OCI-M1 (cell line): ENCODE results near the gene SRCIN1.
A peak's percentile ranks its signal among the peaks of the same experiment; 100 is the strongest.

ENCODE experiments used
- DNase-seq: peaks from one replicate; lab custom pipeline; 2025; lab: John Stamatoyannopoulos, UW

SRCIN1 gene

DNA sequence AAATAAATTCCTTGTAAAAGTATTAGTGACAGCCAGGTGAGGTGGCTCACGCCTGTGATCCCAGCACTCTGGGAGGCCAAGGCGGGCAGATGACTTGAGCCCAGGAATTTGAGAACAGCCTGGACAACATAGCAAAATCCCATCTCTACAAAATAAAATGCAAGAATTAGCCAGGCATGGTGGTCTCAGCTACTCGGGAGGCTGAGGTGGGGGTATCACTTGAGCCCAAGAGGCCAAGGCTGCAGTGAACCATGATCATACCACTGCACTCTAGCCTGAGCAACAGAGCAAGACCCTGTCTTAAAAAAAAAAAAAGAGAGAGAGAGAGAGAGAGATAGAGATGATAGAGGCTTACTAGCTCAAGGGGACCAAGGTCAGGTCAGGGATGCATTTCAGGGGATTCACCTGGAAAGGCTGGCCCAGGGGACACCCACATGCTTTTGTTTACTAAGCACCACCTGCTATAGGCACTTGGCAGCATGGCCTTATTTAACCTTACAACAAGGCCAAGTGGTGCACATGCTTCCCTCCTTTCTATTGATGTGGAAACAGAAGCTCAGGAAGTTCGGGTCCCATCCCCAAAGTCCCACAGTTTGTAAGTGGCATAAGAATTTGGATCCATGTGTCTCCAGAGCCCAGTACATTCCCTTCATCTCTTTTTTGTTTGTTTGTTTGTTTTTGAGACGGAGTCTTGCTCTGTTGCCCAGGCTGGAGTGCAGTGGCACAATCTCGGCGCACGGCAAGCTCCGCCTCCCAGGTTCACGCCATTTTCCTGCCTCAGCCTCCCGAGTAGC is 12.4 kb upstream of the SRCIN1 start:
- no peak for DNase-seq

DNA sequence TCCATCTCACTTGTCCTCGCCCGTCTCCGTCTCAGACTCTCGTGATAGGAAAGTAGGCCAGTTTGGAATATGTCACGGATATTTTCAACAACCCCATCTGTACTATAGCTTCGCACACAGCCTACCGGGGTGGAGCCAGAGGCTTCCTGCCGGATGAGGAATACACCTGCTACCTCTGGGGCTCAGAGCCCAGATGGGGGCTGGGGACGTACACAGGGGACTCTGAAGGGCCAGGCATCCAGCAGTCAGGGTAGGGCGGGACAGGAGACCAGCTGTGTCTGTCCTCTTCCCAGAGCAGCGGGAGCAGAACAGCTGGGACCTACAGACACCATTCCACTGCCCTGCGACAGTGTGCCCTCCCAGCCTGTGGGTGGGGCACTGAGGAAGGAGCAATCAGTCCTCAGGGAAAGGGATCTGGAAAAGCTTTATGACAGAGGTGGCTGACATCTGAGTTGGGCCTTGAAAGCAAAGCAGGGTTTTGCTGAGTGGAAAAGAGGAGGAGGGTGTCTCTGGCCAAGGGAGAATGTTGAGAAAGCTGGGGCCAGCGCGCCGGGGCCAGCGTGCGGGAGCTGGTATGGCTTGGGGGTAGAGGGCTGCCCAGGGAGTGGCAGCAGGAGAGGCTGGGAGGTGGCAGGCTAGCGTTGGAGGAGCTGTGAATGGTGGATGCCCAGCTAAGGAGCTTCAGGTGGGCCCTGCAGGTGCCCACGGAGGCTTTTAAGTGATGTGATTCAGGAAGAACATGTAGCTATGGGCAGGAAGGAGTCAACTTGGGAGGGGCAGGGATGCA is 11.5 kb upstream of the SRCIN1 start:
- no peak for DNase-seq

DNA sequence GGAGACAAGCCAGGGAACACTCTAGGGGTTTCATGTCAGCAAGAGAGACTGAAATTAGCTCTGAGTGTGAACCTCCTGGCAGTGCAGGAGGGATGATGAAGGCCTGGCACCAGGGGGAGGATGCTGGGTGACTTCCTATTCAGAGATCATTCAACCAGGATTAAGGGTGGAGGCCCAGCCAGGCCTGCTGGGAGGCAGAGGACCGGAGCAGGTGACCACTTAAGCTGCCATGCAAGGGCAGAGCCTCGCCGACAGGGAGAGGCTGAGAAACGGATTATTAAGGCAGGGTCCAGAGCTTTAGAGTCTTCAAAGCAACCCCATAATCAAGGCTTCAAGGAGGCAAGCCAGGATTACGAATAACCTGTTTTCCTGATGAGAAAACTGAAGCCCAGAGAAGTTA is 10.6 kb upstream of the SRCIN1 start:
- no peak for DNase-seq

DNA sequence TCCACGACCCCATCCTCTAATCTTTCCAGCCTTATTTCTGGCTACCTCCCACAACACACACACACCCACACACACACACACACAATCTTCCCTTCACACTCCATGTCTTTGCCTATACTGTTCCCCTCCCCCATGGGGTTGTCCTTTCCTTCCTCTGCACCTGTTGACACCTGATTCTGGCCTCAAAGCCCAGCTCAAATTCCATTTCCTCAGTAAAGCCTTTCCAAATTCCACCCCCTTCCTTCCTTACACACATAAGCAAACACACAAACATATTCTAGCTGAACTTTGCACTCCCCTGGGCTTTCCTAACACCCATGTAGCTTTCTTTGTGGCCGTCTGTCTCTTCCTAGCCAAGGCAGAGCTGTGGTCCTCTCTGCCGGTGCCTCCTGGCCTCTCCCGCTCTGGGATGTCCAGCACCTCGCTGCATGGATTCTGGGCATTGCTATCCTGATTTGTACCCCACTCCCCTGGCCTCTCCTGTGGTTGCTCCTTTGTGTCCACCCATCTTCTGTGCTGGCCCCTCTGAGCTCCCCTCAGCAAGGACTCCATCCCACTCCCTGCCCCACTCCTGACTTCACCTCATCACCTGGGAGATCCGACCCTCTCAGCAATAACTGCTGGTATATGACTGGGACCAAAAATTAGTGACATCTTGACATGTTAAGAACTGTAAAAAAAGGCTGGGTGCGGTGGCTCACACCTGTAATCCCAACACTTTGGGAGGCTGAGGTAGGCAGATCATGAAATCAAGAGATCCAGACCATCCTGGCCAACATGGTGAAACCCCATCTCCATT is 8.4 kb upstream of the SRCIN1 start:
- DNase-seq, result no peak

DNA sequence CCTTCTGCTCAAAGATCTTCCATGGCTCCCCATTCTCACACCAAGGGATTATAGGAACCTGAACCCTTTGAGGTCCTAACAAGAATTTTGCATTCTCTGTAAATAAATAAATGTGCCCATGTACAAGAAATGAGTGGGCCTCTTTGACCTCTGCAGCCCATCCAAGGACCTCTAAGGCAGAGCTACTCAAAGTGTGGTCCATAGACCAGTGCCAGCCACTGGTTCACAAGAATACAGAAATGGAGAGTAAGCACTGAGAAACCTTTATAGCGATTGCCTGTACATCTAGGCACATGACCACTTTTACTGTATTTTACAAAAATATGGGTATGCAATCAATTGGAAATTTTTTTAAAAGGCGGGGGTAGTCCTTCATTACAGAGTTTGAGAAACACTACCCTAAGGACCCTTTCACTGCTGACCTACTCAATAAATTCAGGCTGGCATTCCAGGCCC is 7.8 kb upstream of the SRCIN1 start:
- DNase-seq, result no peak

DNA sequence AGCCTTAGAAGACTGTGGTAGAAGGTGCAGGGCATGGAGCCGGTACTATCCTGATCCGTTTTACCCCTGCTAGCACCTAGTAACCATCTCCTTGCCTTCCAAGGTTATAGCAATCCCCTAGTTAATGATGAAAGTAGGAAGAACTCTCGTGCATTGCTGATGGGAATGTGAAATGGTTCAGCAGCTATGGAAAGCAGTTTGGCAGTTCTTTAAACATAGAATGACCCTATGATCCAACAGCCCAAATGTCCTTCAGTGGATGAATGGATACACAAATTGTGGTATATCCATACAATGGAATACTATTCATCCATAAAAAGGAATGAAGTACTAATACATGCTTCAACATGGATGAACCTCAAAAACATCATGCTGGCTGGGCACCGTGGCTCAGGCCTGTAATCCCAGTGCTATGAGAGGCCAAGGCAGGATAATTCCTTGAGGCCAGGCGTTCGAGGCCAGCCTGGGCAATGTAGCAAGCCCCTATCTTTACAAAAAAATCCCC is 6.2 kb upstream of the SRCIN1 start:
- no peak for DNase-seq

DNA sequence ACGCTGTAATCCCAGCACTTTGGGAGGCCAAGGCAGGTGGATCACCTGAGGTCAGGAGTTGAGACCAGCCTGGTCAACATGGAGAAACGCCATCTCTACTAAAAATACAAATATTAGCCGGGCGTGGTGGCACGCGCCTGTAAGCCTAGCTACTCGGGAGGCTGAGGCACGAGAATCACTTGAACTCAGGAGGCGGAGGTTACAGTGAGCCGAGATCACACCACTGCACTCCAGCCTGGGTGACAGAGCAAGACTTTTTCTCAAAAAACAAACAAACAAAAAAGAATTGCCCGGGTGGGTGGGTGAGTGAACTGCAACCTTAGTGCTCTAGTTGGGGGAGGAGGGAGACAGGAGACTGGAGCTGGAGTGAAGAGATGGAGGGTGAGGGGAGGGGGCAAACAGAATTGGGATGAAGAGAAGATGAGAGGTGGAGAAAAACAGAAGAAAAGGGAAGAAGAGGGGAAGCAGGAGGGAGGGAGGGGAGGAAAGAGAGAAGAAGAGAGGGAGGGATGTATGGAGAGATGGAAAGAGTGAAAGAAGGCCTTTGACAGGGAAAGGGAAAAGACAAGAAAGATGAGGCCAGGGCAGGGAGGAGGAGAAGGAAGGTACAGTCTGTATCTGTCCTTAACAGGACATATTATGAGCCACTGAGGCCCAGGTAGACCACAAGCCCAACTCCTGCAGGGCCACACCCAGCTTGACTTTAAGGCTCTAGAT is 5.5 kb upstream of the SRCIN1 start:
- no peak for DNase-seq

DNA sequence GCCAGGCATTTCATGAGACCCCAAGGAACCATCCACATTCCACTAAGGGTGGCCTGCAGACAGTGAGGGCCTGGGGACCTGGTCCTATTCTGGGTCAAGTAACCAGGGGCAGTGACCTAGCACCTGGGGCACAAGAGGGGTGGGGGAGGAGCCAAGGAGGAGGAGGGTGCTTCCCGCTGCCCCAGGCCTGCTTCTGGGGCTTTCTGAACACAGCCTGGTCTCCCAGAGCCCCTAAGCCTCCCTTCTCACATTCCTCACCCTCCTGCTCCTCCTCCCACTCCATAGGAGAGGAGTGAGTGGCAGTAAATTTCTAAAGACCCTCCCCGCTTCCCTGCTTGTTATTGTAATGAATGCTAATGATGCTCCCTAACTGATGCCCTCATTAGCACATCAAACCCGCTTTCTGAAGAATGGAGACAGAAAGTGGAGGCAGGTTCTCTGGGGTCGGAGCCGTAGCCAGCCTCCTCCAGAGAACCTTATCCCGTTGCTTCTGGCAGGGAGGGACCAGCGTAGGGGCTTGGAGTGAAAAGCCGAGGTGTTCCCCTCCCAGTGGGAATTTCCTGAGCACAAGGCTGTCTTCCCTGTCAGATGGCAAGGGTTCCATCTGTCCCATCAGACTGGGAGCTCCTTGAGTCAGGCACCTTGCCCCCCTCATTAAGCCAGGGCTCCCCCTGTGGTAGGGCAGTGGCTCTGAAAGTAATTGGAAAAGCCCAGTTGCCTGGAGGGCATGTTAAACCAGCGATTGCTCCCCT is 3.7 kb upstream of the SRCIN1 start:
- no peak for DNase-seq

DNA sequence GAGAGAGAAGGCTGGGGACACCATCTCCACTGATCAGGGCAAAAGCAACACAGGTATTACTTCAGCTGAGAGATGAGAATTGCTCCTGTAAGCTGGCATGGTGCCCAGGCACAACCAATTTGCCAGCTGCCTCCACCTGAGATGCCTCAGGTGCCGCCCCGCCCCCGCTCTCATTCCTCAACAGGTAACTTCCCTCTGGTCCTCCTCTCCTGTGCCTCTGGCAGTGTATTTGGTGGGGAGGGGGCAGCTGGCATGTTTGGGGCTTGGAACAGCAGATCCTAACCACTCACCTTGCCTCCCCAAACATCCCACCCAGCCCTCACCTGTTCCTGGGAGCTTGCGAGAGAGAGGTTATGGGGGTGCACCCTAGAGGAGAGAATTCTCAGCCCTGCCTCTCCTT is 2.9 kb upstream of the SRCIN1 start:
- DNase-seq, result no peak

DNA sequence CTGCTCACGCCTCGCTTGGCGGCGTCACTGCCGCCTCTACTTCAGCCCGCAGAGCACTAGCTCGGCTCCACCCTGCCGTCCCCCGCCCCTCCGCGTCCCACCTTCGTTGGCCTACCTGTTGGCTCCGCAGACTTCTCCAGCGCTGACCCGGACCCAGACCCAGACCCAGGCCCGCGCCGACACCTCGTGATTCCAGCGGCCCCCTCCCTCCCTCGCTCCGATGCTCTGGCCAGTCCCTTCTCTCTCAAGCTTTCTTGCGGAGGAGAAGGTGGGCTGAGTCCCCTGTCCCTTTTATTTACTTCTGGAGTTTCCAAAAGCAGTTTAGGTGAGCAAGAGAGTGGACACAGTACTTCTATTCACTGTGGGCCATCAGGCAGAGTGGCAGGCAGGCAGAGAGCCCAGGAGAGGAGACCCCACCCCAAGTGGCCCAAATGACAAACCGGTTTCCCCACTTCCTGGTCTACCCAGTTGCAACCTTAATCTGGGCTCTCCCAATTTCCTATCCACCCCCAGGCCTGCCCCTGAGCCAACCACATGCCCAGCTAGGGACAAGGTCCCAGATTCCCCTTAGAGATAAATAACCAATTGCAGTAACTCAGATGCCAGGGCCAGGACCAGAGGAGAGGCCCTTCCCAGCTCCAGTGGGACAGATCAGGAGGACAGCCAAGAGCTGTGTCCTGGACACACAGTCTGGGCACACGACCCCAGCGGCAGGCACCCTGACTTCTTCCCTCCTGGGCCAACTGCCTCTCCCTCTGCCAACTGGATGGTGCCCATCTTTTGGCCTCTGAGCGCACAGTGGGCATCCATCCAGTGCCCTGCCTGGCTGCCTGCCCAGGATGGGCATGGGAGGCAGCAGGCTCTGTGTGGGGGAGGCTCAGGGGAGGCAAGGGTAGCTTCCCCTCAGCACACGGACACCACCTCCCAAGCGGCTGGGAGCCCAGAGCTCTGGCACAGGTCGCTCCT is 1.2 kb upstream of the SRCIN1 start:
- no peak for DNase-seq

DNA sequence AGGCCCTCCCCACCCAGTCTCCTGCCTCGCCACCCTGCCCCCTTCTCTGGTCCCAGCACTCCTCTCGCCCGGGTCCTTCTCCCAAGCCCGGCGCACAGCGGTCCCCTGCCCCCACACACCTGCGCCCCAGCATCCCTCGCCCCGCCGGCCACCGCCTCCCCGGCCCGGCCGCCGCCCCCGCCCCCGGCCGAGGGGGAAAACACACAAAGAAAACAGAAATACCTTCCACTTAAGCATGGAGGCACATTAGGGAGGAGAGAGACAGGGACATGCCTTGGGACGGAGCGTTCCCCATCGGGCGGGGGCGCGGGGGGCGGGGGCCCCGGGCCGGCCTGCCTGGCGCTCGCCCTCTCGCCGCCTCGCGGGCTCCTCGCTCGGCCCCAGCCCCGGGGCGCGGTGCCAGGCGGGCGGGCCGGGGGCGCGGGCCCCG is 326 bp downstream of the SRCIN1 start:
- DNase-seq, result peak; percentile 57

DNA sequence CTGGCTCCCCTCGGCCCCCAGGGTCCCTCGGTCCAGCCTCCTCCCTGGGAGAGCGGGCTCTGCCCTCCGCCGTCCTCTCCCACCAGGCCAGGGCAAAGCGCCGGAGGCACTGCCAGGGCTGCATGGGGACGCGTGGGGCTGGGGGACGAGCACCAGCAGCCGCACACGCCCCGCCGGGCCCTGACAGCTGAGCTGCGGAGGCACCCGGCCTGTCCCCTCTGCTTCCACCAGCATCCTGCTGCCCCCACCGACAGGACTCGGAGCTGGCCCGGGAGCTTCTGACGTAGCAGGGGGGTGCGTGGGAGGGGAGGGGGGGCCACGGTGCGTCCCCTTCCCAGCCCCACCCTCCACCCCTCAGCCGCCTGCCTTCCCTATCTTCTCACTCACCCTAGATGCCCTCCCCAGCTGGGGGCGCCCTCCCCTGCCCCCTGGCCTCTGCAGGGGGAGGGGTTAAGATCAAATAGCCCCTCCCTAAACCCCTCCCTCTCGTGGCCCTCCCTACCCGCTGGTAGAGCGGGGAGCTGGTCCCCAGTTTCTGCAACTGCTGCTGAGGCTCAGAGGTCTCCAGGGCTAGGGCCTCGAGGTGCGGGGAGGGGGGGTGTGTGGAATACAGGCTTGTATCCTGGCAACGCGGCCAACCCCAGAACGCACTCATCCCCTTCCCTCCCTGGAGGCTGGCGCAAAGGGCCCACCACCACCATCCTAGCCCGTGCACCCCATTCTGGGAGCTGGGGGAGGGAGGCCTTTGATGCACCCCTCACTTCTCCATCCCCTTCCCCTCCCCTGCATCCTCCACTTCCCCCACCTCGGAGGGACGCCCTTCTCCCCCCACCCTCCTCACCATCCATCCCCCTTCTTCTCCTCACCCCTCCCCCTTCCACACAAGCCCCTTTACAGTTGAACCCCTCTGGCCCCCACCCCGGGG is 1.0 kb downstream of the SRCIN1 start:
- DNase-seq, result peak; percentile 35

DNA sequence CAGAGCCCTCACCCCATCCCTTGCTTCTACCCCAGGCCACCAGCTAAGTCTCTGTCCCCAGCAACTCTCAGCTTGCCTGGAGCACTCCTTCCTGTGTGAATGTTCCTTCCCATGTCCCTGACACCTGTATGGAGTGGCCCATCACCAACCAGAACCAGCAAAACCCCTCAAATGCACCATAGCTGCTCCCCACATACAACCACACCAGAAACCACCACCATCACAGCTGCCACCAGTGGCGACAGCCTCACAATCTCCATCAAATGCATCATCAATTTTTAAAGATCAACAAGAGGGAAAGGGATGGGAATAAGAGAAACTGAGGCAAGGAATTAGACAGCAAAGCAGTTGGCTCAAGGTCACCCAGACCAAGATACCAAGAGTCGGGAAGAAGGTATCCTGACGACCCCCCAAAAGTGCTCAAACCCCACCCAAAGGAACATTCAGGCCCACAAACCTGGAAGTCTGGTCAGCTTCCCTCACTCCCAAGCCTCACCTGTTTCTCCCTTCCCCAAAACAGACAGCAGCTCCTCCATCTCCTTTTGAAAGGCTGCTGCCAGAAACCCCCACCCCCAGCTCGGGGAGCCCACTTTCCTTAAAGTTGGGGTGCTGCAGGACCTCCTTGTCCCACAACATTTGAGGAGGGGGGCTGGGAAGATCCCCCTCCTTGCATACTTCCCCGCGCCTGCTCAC is 1.8 kb downstream of the SRCIN1 start:
- DNase-seq, result no peak

DNA sequence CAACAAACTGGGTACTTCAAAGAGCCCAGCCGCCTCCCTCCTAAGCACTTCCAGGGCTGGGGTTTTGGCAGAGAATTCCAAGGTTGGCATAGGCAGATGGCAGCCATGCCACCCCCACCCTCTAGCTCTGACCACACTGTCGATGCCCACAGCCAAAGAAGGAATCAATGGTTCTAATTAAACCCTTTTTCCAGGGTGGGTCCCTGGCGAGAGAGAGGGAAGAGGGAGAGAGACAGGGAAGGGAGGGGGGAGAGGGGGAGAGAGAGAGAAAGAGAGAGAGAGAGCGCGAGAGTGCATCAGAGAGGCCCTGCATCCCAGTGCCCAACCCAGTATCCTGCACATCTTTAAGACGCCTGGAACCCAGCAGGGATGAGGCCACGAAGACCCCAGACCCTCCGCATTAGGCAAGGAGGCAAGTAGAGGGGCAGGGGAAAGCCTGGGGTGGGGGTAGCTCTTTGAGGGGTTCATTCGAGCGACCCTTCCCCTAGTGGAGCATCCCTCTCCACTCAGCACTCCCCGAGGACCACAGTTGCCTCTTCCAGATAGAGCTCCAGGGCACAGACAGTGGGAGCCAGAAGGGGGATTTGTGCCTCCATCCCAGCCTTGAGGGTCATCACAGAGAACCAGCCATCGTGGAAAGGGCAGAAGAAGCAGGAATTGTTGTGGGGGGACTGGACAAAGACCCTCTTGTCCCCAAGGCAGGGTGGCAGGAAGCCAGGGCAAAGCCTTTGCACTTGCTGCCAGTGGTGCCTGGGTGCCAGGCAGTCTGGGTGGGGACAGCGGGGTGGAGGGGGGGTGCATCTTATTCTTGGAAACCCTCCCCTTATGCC is 2.6 kb downstream of the SRCIN1 start:
- DNase-seq, result no peak

DNA sequence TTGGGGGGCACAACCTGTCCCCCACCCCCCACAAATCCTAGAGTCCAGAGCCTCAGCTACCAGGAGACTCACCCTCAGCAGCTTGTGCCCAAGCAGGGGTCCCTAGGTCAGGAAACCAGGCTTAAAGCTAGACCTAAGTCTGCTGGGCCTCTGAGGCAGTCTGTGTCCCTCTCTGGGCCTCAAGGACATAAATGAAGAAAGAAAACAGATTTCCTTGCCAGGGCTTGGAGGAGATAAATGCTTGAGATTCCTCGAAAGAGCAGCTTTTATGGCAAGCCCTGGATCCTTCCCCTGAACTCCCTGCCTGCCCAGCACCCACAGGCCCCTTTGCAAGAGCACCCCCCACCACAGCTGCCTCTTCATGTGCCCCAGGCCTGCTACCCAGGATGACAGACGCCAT is 3.3 kb downstream of the SRCIN1 start:
- DNase-seq, result no peak

DNA sequence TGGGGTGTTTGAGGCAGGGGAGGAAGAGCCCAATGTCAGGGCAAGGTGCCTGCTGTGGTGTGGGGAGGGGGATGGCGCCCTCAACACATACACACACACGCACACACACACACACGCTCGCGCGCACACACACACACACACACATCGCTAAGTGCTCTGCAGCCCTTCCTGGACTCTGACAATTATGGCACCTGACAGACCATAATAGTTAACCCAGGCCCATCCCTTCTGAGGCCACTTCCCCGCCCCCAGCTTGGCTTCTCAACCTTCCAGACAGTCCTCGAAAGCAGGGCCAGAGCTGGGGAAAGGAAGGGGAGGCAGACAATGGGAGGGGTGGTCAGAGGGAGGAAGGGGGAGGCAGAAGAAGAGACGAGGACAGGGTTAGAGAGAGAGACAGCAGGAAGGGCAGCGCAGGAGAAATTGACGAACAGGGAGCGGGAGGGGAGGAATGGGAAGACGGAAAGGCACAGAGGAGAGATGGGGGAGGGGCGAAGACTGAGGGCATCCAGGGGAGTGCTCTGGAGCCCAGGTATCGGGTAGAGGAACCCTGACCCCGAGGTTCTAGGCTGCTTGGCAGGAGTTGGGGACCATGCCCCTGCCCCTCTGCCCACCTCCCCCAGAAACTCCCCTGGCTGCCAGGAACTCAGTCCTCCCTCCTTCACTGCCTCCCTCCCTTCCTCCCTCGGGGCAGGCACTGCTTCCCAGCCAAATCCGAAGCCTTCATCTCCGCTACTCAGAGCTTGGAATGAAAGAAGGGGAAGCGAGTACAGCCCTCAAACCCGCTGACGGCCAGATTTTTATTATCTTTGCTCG is 4.0 kb downstream of the SRCIN1 start:
- DNase-seq, result no peak
